ENCODE measurements around the gene NUF2.

NUF2 gene

GRCh38 chr1:163366555-163366954 lies 44.8 kb downstream of the NUF2 start:
- TF ChIP-seq EZH2 (optimal IDR thresholded peaks at IDR 0.05; ENCODE audit: low read depth, low read length) (no peak), CTCF (IDR thresholded peaks at IDR 0.05; ENCODE audit: low read length) (no peak), EZH2phosphoT487 (IDR thresholded peaks at IDR 0.05; ENCODE audit: low read length) (no peak)
- no peak overlapping the region for H3K4me2 ChIP-seq (ENCODE audit: low read depth, low read length)

GRCh38 chr1:163367721-163368120 lies 46.0 kb downstream of the NUF2 start:
- H3K79me2 ChIP-seq (ENCODE audit: low read length), result no peaks in the 10 kb centered on the region
- TF ChIP-seq EZH2phosphoT487 (IDR thresholded peaks at IDR 0.05; ENCODE audit: low read length), result no peak
- no peak for TF ChIP-seq CTCF (IDR thresholded peaks at IDR 0.05; ENCODE audit: low read length)
- TF ChIP-seq EZH2 (optimal IDR thresholded peaks at IDR 0.05; ENCODE audit: low read depth, low read length), result no peak

More at GRCh38 chr1:163366555-163366954, 44.8 kb downstream of the NUF2 start:
- H3K27me3 ChIP-seq (replicated peaks; ENCODE audit: insufficient read depth, low read length), result no peaks in the 10 kb centered on the region
- H3K79me2 ChIP-seq (ENCODE audit: low read length), result no peaks in the 10 kb centered on the region
- H4K20me1 ChIP-seq (ENCODE audit: insufficient read depth, low read length), result no peaks in the 10 kb centered on the region
- DNase-seq, result no peak
- H3K9ac ChIP-seq (ENCODE audit: low read length), result no peak overlapping the region
- no peak overlapping the region for H3K27ac ChIP-seq (ENCODE audit: low read length)
- H3K9me2 ChIP-seq (replicated peaks; ENCODE audit: insufficient read depth, low read length), result no peaks in the 10 kb centered on the region
- no peaks in the 10 kb centered on the region for H3F3A ChIP-seq (ENCODE audit: insufficient read depth, low read length)
- no peaks in the 10 kb centered on the region for H3K36me3 ChIP-seq (replicated peaks; ENCODE audit: insufficient read depth, low read length)
- H3K9me3 ChIP-seq (replicated peaks; ENCODE audit: insufficient read depth, low read length), result no peaks in the 10 kb centered on the region
- no peak overlapping the region for H3K4me3 ChIP-seq (ENCODE audit: low read length)
- H3K4me1 ChIP-seq (ENCODE audit: low read length), result peaks cover 3% of the 10 kb centered on the region; the same call in 1 of the 2 replicates
- H2AFZ ChIP-seq (ENCODE audit: low read length), result no peak overlapping the region

GRCh38 chr1:163372576-163372975 lies 50.8 kb downstream of the NUF2 start:
- TF ChIP-seq EZH2phosphoT487 (IDR thresholded peaks at IDR 0.05; ENCODE audit: low read length) (no peak), CTCF (IDR thresholded peaks at IDR 0.05; ENCODE audit: low read length) (no peak), EZH2 (optimal IDR thresholded peaks at IDR 0.05; ENCODE audit: low read depth, low read length) (no peak)
- Histone ChIP-seq H3K4me2 (ENCODE audit: low read depth, low read length) (no peak overlapping the region), H2AFZ (ENCODE audit: low read length) (no peak overlapping the region), H3K27me3 (replicated peaks; ENCODE audit: insufficient read depth, low read length) (no peaks in the 10 kb centered on the region), H3K27ac (ENCODE audit: low read length) (no peak overlapping the region), H3K9me3 (replicated peaks; ENCODE audit: insufficient read depth, low read length) (no peaks in the 10 kb centered on the region), H3K36me3 (replicated peaks; ENCODE audit: insufficient read depth, low read length) (no peaks in the 10 kb centered on the region), H3K4me3 (ENCODE audit: low read length) (no peak overlapping the region), H3K9ac (ENCODE audit: low read length) (no peak overlapping the region), H3F3A (ENCODE audit: insufficient read depth, low read length) (no peaks in the 10 kb centered on the region), H3K9me2 (replicated peaks; ENCODE audit: insufficient read depth, low read length) (no peaks in the 10 kb centered on the region), H4K20me1 (ENCODE audit: insufficient read depth, low read length) (no peaks in the 10 kb centered on the region), H3K79me2 (ENCODE audit: low read length) (no peaks in the 10 kb centered on the region), H3K4me1 (ENCODE audit: low read length) (no peaks in the 10 kb centered on the region)
- DNase-seq, result no peak

More at GRCh38 chr1:163367721-163368120, 46.0 kb downstream of the NUF2 start:
- H3K4me3 ChIP-seq (ENCODE audit: low read length), result no peak overlapping the region
- no peak overlapping the region for H2AFZ ChIP-seq (ENCODE audit: low read length)
- H3K9me2 ChIP-seq (replicated peaks; ENCODE audit: insufficient read depth, low read length), result no peaks in the 10 kb centered on the region
- no peaks in the 10 kb centered on the region for H3K36me3 ChIP-seq (replicated peaks; ENCODE audit: insufficient read depth, low read length)
- H3K9ac ChIP-seq (ENCODE audit: low read length), result no peak overlapping the region
- no peak overlapping the region for H3K27ac ChIP-seq (ENCODE audit: low read length)
- H3K4me2 ChIP-seq (ENCODE audit: low read depth, low read length), result no peak overlapping the region
- no peaks in the 10 kb centered on the region for H3F3A ChIP-seq (ENCODE audit: insufficient read depth, low read length)
- DNase-seq, result no peak
- no peaks in the 10 kb centered on the region for H3K9me3 ChIP-seq (replicated peaks; ENCODE audit: insufficient read depth, low read length)
- H3K4me1 ChIP-seq (ENCODE audit: low read length), result no peaks in the 10 kb centered on the region
- H4K20me1 ChIP-seq (ENCODE audit: insufficient read depth, low read length), result no peaks in the 10 kb centered on the region
- H3K27me3 ChIP-seq (replicated peaks; ENCODE audit: insufficient read depth, low read length), result no peaks in the 10 kb centered on the region

Data from MM.1S (cell line).